Measurements from ENCODE around the gene HYDIN. TPM values are rescaled to one million over a fixed set of nuclear protein-coding genes. Genes with fewer than 3 reads are reported as not detected.
"Not testable (repeated sequence)": the region's sequence is repeated elsewhere in the genome, so short reads cannot be mapped to it uniquely, and the experiment has no call there.

HYDIN gene
- total and polyA plus RNA-seq, 11 donors: 0.26 to 5.4 (median 1.5) TPM

DNA sequence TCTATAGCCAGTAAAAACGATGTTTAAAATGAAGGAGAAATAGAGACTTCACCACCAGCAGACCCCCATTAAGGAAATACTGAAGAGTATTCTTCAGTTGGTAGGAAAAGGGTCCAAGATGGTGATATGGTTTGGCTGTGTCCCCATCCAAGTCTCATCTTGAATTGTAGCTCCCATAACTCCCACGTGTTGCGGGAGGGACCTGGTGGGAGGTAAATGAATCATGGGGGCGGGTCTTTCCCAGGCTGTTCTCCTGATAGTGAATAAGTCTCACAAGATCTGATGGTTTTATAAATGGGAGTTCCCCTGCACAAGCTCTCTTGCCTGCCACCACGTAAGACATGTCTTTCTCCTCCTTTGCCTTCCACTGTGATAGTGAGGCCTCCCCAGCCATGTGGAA lies 352.6 kb downstream of the HYDIN start:
- ATAC-seq; H3K36me3 ChIP-seq; H3K9me3 ChIP-seq; DNase-seq; H3K4me1 ChIP-seq; intact Hi-C loops (cut with DNase I); H3K4me3 ChIP-seq; H3K27me3 ChIP-seq; H3K27ac ChIP-seq: not testable (repeated sequence)
- WGBS, 4 donors: 49 to 64% (median 51%) methylated on average over 4 of the region's 5 CpGs

DNA sequence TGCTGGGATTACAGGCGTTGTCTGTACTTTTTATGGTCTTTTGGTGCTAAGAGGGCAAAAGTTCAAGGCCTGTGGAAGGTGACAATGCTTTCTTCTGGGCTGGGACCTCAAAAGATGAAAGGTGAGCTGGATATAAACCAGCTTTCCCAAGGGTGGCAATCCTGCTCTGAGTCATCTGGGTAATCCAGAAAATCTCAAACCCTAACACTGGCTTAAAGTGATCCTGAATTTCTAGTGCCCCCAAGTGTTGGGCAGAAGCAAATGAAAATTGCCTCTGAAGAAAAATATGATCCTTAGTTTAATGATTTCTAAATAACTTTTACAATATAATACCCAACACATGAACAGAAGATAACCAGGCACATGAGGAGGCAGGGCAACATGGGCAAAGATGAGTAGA lies 354.1 kb downstream of the HYDIN start:
- H3K4me1 ChIP-seq; H3K27me3 ChIP-seq; ATAC-seq; H3K4me3 ChIP-seq; H3K36me3 ChIP-seq; DNase-seq; H3K9me3 ChIP-seq; H3K27ac ChIP-seq; intact Hi-C loops (cut with DNase I): not testable (repeated sequence)
- WGBS, 4 donors: no CpG with 5 or more reads among the region's 1 CpG

DNA sequence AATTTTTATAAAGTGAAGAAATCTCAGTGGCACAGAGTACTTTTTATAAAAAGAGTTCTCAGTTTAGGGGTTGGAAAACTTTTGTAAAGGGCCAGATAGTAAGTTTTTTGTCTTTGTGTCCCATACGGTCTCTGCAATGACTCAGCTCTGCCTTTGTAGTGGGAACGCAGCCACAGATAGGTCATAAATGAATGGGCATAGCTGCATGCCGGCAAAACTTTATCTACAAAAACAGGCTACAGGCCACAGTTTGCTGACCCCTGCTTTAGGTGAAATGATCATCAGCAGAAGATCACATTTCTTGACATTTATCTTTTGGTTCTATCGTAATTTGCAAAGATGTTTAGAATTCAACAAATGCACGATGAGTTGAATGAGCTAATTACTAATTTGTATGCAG lies 365.8 kb downstream of the HYDIN start:
- H3K9me3 ChIP-seq; ATAC-seq; intact Hi-C loops (cut with DNase I); H3K36me3 ChIP-seq; DNase-seq; H3K27ac ChIP-seq; H3K27me3 ChIP-seq; H3K4me1 ChIP-seq; H3K4me3 ChIP-seq: not testable (repeated sequence)
- WGBS, 4 donors: 55 to 61% (median 58%) methylated on average over 5 of the region's 5 CpGs

DNA sequence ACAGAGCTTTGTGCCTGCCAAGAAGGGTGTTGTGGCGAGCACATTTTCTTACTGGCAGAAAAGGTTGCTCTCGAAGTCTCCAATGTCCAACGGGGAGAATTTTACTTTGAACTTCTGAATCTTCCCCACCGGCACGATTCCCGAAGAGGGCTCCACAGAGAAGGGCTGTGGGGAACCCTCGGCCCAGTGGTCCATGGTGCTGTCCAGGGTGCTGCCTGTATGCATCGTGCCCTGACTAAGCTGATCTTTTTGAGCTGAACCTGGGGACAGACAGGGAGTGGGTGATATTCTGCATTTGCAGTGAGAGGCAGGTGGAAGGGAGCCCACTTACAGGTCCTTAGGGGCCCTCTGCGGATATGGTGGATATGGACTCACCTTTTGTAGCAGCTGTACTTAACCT lies 368.5 kb downstream of the HYDIN start:
- H3K4me3 ChIP-seq; ATAC-seq; intact Hi-C loops (cut with DNase I); H3K9me3 ChIP-seq; H3K4me1 ChIP-seq; H3K27me3 ChIP-seq; H3K27ac ChIP-seq; DNase-seq; H3K36me3 ChIP-seq: not testable (repeated sequence)
- 20 to 45% (median 39%) methylated on average over 2 to 7 of the region's 9 CpGs for WGBS, 4 donors

DNA sequence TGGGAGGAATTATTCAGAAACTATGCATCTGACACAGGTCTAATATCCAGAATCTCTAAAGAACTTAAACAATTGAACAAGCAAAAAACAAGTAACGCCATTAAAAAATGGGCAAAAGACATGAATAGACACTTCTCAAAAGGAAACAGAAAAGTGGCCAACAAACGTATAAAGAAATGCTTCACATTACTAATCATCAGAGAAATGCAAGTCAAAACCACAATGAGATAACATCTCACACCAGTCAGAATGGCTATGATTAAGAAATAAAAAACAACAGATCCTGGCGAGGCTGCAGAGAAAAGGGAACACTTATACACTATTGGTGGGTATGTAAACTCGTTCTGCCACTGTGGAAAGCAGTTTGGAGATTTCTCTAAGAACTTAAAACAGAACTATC lies 379.2 kb downstream of the HYDIN start:
- ATAC-seq; H3K36me3 ChIP-seq; H3K9me3 ChIP-seq; H3K4me3 ChIP-seq; H3K4me1 ChIP-seq; H3K27ac ChIP-seq; DNase-seq; H3K27me3 ChIP-seq; intact Hi-C loops (cut with DNase I): not testable (repeated sequence)
- WGBS, 4 donors: 60 to 63% (median 63%) methylated on average over 4 of the region's 4 CpGs

DNA sequence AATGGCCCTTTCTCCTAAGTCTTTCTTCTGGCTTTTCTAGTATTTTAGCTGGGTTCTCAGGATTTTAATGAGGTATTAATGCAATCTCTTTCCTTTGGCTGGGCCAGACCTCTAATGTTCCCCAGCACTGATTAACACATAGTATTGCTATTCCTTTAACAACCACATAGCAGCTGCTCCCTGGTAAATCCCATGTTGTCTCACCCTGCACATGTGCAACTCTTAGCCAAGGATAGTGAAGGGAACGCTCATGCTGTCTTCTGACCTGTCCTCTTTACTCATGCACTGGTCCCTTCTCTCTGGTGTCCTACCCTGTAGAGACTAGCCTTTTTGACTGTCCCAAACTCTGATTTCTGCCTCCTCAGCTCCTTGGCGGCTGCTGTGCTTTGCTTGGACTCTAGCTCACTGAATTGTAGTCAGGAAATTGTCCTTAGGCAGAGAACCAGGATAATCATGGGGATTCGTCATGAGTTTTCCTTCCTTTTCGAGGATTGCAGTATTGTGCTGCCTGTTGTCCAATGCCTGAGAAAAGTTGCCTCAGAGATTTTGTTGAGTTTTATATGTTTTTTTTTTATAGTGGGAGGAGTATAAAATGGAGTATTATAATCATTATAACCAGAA lies 406.9 kb downstream of the HYDIN start:
- not testable (repeated sequence) for ATAC-seq

DNA sequence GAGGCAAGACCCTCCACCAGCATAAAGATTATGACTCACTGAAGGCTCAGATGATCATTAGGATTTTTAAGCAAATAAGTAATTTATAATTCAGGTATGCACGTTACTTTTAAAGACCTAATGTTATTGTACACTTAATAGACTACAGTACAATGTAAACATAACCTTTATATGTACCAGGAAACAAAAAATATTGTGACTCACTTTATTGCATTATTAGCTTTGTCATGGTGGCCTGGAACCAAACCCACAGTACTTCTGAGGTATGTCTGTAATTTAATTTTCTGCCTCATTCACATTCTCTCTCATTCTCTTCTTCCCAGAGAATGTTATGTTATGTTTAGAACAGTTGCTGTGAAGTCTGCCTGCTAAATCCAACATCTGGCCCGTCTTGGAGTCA lies 407.8 kb downstream of the HYDIN start:
- 18 to 56% (median 20%) methylated on average over 1 of the region's 2 CpGs; no CpG with 5 or more reads in 1 of the 4 donors for WGBS, 4 donors
- H3K27me3 ChIP-seq; H3K4me3 ChIP-seq; H3K36me3 ChIP-seq; H3K4me1 ChIP-seq; intact Hi-C loops (cut with DNase I); H3K9me3 ChIP-seq; DNase-seq; ATAC-seq; H3K27ac ChIP-seq: not testable (repeated sequence)

More for the DNA sequence above, 406.9 kb downstream of the HYDIN start:
- WGBS, 4 donors: 69 to 92% methylated on average over 1 to 2 of the region's 4 CpGs; no CpG with 5 or more reads in 2 of the 4 donors
- intact Hi-C loops (cut with DNase I); H3K27me3 ChIP-seq; H3K4me3 ChIP-seq; DNase-seq; H3K4me1 ChIP-seq; H3K9me3 ChIP-seq; H3K36me3 ChIP-seq; H3K27ac ChIP-seq: not testable (repeated sequence)

DNA sequence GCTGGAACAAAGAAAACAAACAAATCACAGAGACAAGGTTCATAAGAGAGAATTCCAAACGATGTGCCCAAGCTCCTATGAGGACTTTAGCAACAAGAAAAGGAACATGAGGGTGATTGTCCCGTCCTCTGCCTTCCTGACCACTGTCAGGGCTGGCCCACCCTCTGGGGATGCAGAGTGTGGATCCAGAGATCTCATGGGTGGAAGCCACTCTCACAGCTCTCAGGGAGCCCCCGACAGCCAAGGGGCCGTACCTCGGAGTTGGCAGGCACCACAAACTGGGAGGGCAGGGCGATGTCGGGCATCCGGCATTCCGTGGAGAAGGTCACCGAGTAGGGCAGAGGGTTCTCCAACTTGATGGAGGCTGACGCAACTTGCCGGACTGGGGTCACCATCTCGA lies 412.4 kb downstream of the HYDIN start:
- H3K9me3 ChIP-seq; H3K4me3 ChIP-seq; H3K36me3 ChIP-seq; H3K4me1 ChIP-seq; intact Hi-C loops (cut with DNase I); DNase-seq; H3K27me3 ChIP-seq; ATAC-seq; H3K27ac ChIP-seq: not testable (repeated sequence)
- WGBS, 4 donors: 80 to 86% (median 83%) methylated on average over 6 to 12 of the region's 13 CpGs

All from heart left ventricle (tissue), 16 donors.